Adrenal gland (tissue), 5 donors: ENCODE results near the gene NUP210.

Experiments used
- CTCF ChIP-seq, 6 experiments: fragments of 450-650 bp in 4 of 6; fragments of 200-600 bp in 2 of 6; sonication (generic) in 1 of 6; IDR thresholded peaks; 1 replicate in 5 of 6; 2 replicates in 1 of 6; pipeline versions ENCODE4 v1.5.1 to v1.8.0; 2016 to 2021; ENCODE audit warnings: antibody characterized with exemption in 6 of 6, mild to moderate bottlenecking in 2 of 6, moderate library complexity in 1 of 6
- POLR2A ChIP-seq, 2 donors: fragments of 450-650 bp; IDR thresholded peaks; one replicate each; pipeline ENCODE4 v1.6.1; 2017; ENCODE audit warnings: antibody characterized with exemption in 2 of 2, mild to moderate bottlenecking in 2 of 2, moderate library complexity in 1 of 2
- donor health status: DM: no; HTN: no; CAD: no.

- TF ChIP-seq CTCF (IDR thresholded peaks at IDR 0.05) (no peak), POLR2A (IDR thresholded peaks at IDR 0.05) (no peak)
Observed at GRCh38 chr3:13411186-13411860, 8.8 kb downstream of the NUP210 start.
